Activated CD8-positive, alpha-beta T cell treated with anti-CD3 and anti-CD28 coated beads for 36 hours (primary cell): Measurements from ENCODE around the gene SLC17A8. TPM values are rescaled to one million over a fixed set of nuclear protein-coding genes. Genes with fewer than 3 reads are reported as not detected.

Experiments
- ATAC-seq: fragments of 200-7000 bp; cut with Tn5 transposase; one replicate; pipeline ENCODE4 v1.10.0; 2021; ENCODE audit warnings: mild to moderate bottlenecking, moderate library complexity
- CTCF ChIA-PET: fragments of 350-600 bp; sonication (Branson Sonifier 250); formaldehyde crosslinking; loops from one replicate; lab custom pipeline; 2021; ENCODE audit warnings: antibody characterized with exemption; lab: Charles Lee
- POLR2A ChIA-PET: fragments of 350-600 bp; sonication (Branson Sonifier 250); formaldehyde crosslinking; loops from one replicate; lab custom pipeline; 2021; ENCODE audit warnings: antibody characterized with exemption; lab: Charles Lee
- DNase-seq: peaks from one replicate; pipeline ENCODE4 v3.0.0-alpha.2; 2020
- H3K27ac Mint-ChIP-seq: one replicate; pipeline ENCODE4 v1.8.0; 2021; ENCODE audit warnings: mild to moderate bottlenecking, mixed read lengths
- H3K27me3 Mint-ChIP-seq: one replicate; pipeline ENCODE4 v1.8.0; 2021; ENCODE audit warnings: mixed read lengths
- H3K36me3 Mint-ChIP-seq: one replicate; pipeline ENCODE4 v1.8.0; 2021; ENCODE audit warnings: low read depth, mixed read lengths
- H3K4me1 Mint-ChIP-seq: one replicate; pipeline ENCODE4 v1.8.0; 2021; ENCODE audit warnings: low read depth, mixed read lengths
- H3K4me3 Mint-ChIP-seq: one replicate; pipeline ENCODE4 v1.8.0; 2021; ENCODE audit warnings: mild to moderate bottlenecking, moderate library complexity, mixed read lengths
- H3K9me3 Mint-ChIP-seq: one replicate; pipeline ENCODE4 v1.8.0; 2021; ENCODE audit warnings: mixed read lengths
- CTCF ChIP-seq: fragments of 200-600 bp; IDR thresholded peaks from one replicate; pipeline ENCODE4 v1.8.0; 2022; ENCODE audit warnings: antibody characterized with exemption, mild to moderate bottlenecking
- intact Hi-C: fragments of 100-400 bp; cut with micrococcal nuclease; formaldehyde crosslinking; loops from one replicate; pipeline ENCODE4 v1.10.0; 2022
- total RNA-seq, 2 experiments: library from RNA; stranded (reverse); gene quantifications; one replicate each; pipeline ENCODE4 v1.2.3, GENCODE V29; 2021

Gene SLC17A8
- total RNA-seq, 2 experiments from 2014 or later, result not detected

- CTCF ChIA-PET, result no interaction called here
- no peak for TF ChIP-seq CTCF
- intact Hi-C loops, result no loop called here
- ATAC-seq, result no peak
- Mint-ChIP-seq H3K27me3 (peaks cover 16% of the 10 kb centered on the region), H3K9me3 (no peaks in the 10 kb centered on the region), H3K27ac (no peak overlapping the region), H3K36me3 (no peaks in the 10 kb centered on the region), H3K4me1 (no peaks in the 10 kb centered on the region), H3K4me3 (no peak overlapping the region)
- DNase-seq, result no peak
- POLR2A ChIA-PET, result no interaction called here
These were observed 88.2 kb downstream of the SLC17A8 start for GRCh38 chr12:100445081-100445481.

GRCh38 chr12:100447381-100447780, 90.5 kb downstream of the SLC17A8 start:
- no peaks in the 10 kb centered on the region for H3K4me1 Mint-ChIP-seq
- POLR2A ChIA-PET, result no interaction called here
- peaks cover 19% of the 10 kb centered on the region for H3K27me3 Mint-ChIP-seq
- CTCF ChIA-PET, result no interaction called here
- no peak for ATAC-seq
- no peak for DNase-seq
- no peaks in the 10 kb centered on the region for H3K36me3 Mint-ChIP-seq
- no peak for TF ChIP-seq CTCF
- intact Hi-C loops, result no loop called here
- H3K27ac Mint-ChIP-seq, result no peak overlapping the region
- H3K9me3 Mint-ChIP-seq, result no peaks in the 10 kb centered on the region
- no peak overlapping the region for H3K4me3 Mint-ChIP-seq

DNA sequence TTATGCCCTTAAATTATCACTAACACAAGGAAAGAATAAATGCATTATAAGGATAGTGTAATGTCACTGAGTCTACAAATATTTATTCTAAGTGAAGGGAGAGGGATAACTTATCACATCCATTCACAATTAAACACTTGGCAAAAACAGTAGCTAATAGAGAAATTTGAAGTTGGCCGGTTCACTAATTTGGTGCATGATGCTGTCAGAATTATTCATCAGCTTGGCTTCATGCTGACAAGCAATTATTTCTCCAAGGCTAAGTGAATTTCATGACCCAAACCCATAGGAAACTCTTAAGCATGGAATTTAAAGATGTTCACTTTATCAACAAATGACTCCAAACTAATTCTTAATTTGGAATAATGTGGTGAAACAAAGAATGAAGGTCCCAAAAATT, 91.8 kb downstream of the SLC17A8 start:
- POLR2A ChIA-PET, result no interaction called here
- Mint-ChIP-seq H3K4me3 (no peak overlapping the region), H3K27me3 (peaks cover 19% of the 10 kb centered on the region), H3K27ac (no peak overlapping the region), H3K4me1 (no peaks in the 10 kb centered on the region), H3K9me3 (no peaks in the 10 kb centered on the region), H3K36me3 (no peaks in the 10 kb centered on the region)
- ATAC-seq (no peak), DNase-seq (no peak)
- CTCF ChIA-PET, result no interaction called here
- intact Hi-C loops, result no loop called here
- TF ChIP-seq CTCF, result no peak

DNA sequence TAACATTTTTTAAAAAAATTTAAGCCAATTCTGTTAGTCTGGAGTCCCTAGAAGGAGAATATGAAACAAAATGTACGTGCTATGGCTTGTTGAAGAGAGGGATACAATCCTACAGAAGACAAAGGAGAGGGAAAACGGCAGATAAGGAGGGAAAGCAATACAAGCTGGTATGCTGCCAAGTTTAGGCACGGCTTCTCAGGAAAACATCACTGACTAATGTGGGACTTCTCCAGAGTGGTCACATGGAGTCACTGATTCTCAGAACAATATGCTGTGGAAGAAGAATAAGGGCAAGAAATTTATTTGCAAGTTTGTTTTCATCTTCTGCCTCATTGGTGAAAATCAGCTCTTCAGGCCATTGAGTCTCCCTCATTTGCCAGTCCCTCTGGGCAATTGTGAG, 93.9 kb downstream of the SLC17A8 start:
- Mint-ChIP-seq H3K27ac (no peak overlapping the region), H3K36me3 (no peaks in the 10 kb centered on the region), H3K27me3 (peaks cover 13% of the 10 kb centered on the region), H3K9me3 (no peaks in the 10 kb centered on the region), H3K4me1 (no peaks in the 10 kb centered on the region), H3K4me3 (no peak overlapping the region)
- DNase-seq, result no peak
- ChIA-PET CTCF (interaction anchor here (0.9 kb wide), 1 partner anchor 46 kb away, joined by 4 read pairs; no protein-coding TSS in a partner anchor), POLR2A (no interaction called here)
- intact Hi-C loops, result no loop called here
- no peak for ATAC-seq
- TF ChIP-seq CTCF, result no peak

GRCh38 chr12:100453951-100454350, 97.1 kb downstream of the SLC17A8 start:
- H3K9me3 Mint-ChIP-seq, result no peaks in the 10 kb centered on the region

More at GRCh38 chr12:100453951-100454350, 97.1 kb downstream of the SLC17A8 start:
- Mint-ChIP-seq H3K36me3 (no peaks in the 10 kb centered on the region), H3K27ac (no peak overlapping the region), H3K4me1 (no peaks in the 10 kb centered on the region), H3K27me3 (peaks cover 8% of the 10 kb centered on the region), H3K4me3 (no peak overlapping the region)
- no peak for TF ChIP-seq CTCF
- ATAC-seq (no peak), DNase-seq (no peak)
- CTCF ChIA-PET, result interaction anchor here (1.3 kb wide), 1 partner anchor 49 kb away, joined by 3 read pairs; no protein-coding TSS in a partner anchor
- intact Hi-C loops, result no loop called here
- POLR2A ChIA-PET, result no interaction called here
